Esophagus muscularis mucosa (tissue), 3 donors: ENCODE measurements around the gene CABP4.

ENCODE experiments used
- POLR2A ChIP-seq: fragments of 450-650 bp; IDR thresholded peaks from one replicate; pipeline ENCODE4 v1.6.1; 2017; ENCODE audit warnings: antibody characterized with exemption, moderate library complexity, mild to moderate bottlenecking, low read depth
- TF ChIP-seq, protein P1 (sequence below), 3 experiments: fragments of 200-600 bp in 2 of 3; fragments of 450-650 bp in 1 of 3; sonication (generic) in 2 of 3; IDR thresholded peaks; one replicate each; pipeline ENCODE4 v1.5.1; 2017 to 2019; ENCODE audit warnings: antibody characterized with exemption in 3 of 3, mild to moderate bottlenecking in 2 of 3, moderate library complexity in 1 of 3

DNA sequence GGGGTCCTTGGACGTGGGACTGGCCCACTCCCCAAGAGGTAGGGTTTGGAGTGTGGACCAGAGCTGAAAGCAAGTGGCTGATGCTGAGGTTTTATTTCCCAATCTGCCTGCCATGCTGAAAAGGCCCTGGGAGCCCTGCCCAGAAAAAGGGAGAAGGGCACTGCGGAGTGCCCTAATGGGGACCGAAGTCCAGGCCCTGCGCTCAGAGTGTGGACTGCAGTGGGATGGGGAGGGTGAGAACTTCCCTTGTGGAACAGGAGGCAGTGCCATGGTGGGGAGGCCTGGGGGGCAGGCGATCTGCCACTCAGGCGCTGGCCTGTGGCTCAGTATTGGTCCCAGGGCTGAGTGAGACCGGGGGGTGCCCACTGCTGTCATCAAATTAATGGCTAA lies 6.9 kb upstream of the CABP4 start:
- TF ChIP-seq, protein P1, sequence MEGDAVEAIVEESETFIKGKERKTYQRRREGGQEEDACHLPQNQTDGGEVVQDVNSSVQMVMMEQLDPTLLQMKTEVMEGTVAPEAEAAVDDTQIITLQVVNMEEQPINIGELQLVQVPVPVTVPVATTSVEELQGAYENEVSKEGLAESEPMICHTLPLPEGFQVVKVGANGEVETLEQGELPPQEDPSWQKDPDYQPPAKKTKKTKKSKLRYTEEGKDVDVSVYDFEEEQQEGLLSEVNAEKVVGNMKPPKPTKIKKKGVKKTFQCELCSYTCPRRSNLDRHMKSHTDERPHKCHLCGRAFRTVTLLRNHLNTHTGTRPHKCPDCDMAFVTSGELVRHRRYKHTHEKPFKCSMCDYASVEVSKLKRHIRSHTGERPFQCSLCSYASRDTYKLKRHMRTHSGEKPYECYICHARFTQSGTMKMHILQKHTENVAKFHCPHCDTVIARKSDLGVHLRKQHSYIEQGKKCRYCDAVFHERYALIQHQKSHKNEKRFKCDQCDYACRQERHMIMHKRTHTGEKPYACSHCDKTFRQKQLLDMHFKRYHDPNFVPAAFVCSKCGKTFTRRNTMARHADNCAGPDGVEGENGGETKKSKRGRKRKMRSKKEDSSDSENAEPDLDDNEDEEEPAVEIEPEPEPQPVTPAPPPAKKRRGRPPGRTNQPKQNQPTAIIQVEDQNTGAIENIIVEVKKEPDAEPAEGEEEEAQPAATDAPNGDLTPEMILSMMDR (IDR thresholded peaks at IDR 0.05), result no peak
- TF ChIP-seq POLR2A, result no peak
